HG02610 (cell line): ENCODE results near the gene SEC14L2.
"Not testable (repeated sequence)": the region's sequence is repeated elsewhere in the genome, so short reads cannot be mapped to it uniquely, and the experiment has no call there.

Experiments
- ATAC-seq: cut with Tn5 transposase; IDR thresholded peaks from one replicate; pipeline ENCODE4 v1.9.1; 2021; ENCODE audit warnings: mild to moderate bottlenecking, moderate library complexity; ENCODE audit not compliant: unreplicated experiment

Gene SEC14L2

DNA sequence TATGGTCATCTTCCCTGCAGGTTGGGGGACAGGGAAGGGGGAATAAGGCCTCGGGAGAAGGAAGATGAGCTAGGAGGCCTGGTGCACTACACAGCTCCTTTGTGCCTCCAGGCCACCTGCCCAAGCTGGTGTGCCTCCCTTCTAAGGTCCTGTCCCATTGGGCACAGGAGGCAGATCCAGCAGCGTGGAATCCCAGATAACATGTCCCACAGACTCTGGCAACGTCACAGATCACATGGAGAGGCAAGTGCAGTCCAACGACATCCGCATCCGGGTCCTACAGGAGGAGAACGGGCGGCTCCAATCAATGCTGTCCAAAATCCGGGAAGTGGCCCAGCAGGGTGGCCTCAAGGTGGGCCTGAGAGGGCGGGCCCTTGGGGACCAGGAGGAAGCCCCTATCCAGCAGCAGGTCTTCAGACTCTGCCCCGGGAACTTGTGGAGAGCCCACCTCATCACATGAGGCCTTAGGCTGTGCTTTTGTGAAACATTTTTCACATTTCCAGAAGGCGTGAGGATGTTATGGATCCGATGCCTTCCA is 21.4 kb upstream of the SEC14L2 start:
- ATAC-seq, result no peak

DNA sequence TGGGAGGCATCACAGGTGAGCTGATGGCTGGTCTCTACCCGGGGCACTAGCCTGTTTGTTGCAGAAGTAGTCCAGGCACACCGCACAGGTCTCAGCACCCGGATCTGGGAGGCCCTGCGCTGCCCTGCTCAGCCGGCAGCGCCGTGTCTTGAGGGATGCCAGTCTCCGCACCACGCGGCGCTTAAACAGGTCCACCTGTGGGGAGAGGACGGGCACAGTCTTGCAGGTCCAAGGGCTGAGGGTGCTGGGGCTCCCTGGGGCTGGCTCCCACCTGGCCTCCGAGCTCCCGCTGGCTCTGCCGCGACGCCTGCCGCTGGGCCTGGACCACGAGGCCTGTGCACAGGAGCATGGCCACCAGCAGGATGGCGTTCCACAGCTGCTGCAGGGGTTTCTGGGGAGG is 16.8 kb upstream of the SEC14L2 start:
- ATAC-seq, result no peak

DNA sequence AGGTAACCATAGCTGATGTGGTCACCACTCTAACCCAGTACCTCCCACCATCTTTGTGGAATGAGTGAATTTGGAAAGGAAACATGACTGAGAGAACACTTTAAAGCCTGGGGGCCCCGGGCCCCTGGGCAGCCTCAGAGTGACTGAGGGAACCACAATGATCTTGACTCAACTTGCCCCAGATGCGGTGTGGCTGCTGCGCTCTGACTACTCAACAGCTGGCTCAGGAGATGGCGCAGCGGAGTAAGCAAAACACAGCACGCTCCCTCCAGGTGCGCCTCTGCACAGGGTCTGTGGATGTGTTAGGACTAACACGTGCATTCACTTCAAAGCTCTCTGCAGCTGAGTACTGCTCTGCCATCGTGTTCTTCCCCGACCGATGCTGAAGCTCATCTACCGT is 15.6 kb upstream of the SEC14L2 start:
- no peak for ATAC-seq

DNA sequence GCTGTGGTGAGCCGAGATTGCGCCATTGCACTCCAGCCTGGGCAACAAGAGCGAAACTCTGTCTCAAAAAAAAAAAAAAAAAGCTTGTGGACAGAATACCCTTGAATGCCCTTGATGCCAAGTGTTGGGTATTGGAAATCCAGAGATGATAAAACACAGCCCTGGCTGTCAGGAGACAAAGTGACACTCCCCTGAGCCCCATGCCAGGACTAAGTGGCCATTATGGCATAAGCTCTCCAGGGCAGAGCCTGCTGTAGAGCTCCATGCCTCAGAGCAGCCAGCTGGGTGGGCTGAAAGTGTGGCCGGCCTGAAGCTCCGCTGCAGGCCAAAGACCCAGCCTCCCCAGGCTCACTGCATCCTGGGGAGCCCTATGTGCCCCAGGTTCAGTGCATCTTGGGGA is 14.5 kb upstream of the SEC14L2 start:
- ATAC-seq, result no peak

DNA sequence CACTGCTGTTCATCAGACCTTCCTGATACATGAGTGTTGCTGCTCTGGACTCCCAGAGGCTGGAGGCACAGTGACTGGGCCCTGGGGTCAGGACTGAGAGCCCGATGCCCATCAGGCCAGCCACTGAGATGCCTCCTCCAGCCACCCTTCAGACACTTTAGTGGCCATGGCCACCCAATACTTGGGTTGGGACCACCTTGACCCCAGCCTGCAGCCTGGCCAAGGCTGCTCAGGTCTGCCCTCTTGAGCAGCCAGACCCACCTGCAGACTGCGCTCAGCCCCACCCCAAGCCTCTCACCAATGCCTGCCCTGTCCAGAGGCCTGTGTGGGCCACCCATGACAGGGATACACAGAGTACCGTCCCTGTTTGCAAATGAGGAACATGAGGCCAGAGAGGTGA is 13.8 kb upstream of the SEC14L2 start:
- no peak for ATAC-seq

DNA sequence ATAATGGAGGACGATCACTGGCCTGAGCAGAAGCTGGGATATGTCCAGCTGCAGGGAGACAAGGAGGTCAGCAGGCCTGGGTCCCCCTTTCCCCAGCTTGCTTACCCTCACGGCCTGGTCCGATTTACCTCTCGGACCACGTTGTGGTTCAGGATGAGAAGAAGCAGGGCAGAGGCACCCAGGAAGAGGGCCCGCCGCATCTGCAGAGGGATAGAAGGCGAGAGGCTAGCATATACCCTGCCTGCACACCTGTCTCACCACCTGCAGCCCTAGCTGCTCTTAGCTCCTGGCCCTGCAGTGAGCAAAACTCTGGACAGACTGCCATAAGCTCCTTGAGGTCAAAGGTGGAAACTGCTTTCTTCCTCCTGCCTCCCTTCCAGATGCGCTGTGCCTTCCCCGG is 10.9 kb upstream of the SEC14L2 start:
- ATAC-seq, result no peak

DNA sequence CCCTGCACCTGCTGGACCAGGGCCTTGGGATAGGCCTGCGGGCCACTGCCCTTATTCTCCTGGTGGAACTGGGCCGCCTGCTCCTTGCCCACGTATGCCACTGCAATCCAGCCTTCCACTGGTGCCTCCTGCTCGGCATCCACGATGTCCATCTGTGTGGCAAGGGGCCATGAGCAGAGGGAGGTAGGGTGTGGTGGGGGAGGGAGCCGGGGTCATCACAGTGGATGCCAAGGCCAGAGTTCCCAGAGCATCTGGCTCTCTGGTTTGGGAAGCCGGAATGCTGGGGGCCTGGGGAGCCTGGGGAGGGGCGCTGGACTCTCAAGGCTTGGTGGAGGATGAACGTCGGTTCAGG is 10.2 kb upstream of the SEC14L2 start:
- ATAC-seq, result no peak

DNA sequence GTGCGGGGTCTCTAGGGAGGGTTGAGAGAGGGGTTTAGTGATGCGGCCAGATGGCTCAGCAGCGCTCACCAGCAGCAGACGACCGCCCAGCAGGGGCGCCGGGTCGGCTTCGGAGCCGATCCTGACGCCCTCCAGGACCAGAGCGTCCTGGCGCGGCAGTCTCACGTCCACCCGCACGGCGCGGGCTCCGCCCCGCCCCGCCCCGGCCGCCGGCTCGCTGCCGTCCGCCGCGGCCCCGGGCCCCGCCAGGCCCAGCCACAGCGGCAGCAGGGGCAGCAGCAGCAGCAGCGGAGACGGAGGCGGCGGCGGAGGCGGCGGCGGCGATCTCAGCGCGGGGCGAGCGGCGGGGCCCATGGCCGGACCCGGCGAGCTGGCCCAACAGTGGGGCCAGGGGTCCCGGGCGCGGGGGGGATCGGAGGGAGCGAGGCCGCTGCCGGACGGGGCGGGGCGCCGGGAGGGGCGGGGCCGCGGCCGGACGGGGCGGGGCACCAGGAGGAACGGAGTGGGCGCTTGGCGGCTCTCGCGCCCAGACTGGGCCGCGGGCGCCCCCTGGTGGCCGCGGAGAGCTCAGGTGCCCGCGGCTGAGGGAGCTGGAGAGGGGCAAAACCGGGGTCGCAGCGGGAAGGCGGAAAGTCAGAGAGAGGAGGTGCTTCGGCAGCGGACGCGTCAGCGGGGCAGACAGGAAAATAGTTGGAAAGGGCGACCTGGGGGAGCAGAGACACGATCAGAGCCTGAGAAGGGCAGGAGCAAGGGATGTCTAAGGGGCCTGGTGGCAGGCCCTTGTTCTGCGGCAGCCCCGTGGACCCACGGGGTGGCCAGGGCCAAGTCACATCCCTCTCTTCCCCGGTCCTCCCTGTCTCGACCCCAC is 9.6 kb upstream of the SEC14L2 start, which contains the start of gene RNF215:
TSS of gene RNF215 (minus strand) at position 452 of the 868 bp plus-strand sequence. CDS start at position 354, 98 bp downstream.
- peak; percentile 61 for ATAC-seq

DNA sequence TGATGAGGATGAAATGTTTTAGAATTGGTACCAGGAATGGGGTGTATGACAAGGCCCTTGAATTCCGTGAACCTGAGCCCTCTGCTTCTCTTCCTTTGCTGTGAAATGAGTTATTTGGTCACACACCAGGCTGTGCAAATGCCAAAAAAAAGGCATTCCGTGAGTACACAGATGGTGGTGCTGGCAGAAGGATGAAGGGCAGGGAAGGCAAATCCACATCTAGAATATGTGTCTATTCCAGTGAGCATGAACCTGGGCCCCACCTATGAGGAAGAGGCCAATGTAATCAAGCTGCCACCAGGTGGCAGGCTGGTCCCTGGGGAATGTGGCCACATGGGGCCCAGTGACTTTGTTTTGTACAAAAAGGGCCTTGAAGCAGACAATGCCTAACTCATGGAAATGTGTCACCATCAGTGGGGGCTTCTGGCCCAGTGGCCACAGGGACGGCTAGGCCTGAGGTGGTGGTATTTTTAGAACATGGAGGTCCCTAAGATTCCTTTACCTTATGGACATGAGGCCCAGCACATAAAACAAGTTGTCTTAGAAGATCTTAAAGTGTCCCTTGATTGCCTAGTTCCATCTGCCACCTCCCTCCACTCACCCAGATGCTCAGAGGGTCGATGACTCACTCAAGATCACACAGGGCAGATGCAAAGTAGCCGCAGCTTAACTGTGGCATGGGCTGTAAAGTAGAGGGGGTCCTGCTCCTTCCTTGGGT is 5.7 kb upstream of the SEC14L2 start:
- peak; percentile 40 for ATAC-seq

DNA sequence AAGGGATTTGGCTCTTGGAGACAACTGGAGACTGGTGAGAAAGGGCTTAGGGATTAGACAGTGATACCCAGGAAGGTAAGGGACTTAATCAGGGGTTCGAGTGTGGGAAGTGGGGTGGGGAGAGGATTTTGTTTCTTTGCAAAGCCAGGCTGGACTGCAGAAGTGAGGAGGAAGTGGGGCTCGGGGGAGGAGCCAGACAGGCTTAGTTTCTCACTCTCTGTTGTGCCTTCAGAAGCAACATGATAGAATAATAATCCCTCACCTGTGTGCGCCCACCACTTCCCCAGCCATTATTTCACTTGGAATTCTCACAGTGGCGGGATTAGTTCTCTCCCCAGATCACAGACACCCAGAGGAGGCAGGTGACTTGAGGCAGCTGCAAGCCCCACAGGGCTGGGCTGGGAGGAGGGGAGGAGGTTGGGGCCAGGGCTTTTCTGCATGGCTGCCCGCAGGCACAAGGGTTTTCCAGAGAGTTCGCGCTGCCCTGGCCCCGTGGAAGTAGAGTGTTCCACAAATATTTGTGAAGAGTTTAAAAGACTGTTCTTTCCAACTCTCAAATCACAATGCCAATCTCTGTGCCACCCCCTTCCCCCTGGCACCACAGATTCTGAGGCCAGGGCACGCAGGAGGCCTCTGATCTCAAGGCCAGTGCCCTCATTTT is 4.0 kb upstream of the SEC14L2 start:
- no peak for ATAC-seq

DNA sequence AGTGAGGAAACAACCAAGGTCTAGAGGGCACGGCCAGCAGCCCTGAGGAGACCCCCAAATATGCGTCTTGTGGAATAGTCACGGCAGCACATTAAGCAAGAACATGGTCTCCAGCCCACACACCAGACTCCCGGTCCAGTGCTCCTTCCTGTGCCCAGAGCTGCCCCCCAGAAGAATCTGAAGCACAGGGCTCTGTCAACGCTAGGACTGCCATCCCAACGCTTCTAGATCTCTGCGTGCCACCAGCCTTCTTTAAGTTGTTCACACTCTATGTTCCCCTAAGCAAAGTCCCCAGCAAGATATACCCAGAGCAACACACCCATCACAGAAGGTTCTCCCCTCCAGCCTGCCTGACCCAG is 3.5 kb upstream of the SEC14L2 start:
- no peak for ATAC-seq

DNA sequence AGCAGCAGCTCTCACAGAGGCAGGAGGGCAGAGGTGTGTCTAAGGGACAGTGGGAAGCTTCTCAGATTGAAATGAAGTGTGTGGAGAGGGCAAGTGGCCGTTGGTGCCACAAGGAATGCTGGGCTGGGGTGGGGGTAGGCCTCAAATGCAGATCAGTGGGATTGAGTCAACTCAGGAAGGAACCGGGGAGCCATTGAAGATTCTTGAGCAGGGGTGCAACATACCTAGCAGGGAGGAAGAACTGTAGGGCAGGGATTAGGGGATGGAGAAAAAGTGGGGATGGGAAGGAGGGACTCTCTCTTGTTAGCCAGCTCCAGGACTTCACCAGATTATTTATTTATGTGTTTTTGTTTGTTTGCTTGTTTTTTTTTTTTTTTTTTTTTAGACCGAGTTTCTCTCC is 2.9 kb upstream of the SEC14L2 start:
- no peak for ATAC-seq

DNA sequence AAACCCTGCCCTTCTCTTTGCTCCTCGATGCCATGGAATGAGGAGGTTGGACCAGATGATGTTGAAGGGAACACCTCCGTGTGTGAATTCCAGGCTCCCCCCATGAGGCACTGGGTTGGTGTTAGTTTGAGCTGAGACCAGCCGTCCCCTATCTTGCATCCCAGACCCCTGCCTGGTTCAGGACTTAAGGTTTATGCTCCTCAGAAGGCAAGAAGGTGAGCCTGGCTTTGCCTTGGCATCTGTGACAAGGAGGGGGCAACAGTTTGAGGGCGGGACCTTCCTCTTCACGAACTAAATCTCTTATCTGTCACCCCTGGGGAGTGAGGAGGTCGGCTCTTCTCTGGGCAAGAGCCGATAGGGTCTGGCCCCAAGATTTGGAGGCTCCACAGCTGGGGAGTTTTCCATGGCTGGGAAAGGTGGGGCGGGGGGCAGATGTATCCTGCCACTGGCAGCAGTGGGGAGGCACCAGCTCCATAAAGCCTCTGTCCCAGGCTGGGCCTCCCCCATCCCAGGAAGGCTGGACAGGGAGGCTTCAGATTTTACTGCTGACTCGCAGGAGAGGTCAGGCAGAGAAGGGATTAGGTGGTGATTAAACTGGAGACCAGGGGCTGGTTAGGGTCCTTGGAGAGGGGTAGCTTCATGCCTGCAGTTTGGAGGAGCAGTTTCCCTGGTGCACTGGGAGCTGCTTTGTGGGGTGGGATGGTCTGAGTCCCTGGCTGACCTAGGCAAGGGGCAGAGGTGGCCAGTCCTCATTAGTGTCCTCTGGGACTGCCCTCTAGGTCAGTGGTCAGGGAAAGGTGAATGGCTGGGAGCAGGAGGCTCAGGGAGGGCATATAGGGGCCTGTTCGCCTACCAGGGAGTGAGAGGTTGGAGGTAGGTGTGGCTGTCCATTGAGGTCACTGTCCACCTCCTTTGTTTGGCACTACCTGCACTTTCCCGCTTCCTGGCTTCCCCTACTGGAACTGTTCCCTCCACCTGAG is 1.1 kb downstream of the SEC14L2 start:
- no peak for ATAC-seq

DNA sequence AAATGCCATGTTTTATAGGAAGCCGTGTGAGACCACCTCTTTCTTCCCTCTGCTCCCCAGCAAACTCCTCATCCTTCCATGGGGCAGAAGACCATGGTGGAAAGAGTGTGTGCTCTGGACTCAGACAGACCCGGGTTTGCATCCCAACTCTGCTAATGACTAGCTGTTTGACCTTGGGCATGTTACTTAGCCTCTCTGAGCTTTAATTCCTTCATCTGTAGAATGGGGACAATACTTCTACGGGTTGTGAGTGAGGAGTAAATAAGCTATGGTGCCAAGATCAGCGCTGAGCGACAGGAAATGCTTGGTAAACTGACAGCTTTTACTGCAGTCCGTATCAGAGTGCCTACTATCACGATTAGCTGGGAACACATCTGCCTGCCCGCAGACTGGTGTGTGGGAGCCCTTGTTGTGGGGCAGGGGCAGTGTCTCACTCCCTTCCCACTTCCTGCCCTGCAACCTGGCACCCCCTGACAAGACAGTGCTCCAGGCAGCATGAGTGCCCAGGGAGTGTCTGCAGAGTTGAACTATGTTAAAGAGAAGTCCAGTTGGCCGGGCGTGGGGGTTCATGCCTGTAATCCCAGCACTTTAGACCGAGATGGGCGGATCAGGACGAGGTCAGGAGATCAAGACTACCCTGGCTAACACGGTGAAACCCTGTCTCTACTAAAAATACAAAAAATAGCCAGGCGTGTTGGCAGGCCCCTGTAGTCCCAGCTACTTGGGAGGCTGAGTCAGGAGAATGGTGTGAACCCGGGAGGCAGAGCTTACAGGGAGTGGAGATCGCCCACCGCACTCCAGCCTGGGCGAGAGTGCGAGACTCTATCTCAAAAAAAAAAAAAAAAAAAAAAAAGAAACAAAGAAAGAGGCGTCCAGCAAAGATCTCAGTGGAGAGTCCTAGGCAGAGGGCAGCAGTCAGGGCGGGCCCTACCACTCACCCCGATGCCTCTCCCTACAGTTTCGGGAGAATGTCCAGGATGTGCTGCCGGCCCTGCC is 2.2 kb downstream of the SEC14L2 start:
- no peak for ATAC-seq

DNA sequence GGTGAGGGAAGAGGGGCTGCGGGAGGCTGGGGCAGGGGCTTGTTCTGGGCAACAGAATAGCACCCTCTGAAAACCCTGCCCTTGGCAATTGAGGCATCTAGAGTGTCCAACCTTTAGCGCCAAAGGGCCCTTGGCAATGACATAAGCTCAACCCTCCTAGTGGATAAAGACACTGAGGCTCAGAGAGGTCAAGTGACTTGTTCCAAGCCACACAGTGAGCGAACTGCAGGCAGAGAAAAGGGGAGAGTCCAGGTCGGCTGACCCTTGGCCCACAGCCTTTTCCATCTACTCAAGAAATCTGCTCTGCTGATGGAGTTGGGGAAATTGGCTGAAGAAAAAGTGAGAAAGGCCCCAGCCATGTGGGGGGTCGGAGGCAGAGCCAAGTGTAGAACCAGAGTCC is 2.9 kb downstream of the SEC14L2 start:
- no peak for ATAC-seq

DNA sequence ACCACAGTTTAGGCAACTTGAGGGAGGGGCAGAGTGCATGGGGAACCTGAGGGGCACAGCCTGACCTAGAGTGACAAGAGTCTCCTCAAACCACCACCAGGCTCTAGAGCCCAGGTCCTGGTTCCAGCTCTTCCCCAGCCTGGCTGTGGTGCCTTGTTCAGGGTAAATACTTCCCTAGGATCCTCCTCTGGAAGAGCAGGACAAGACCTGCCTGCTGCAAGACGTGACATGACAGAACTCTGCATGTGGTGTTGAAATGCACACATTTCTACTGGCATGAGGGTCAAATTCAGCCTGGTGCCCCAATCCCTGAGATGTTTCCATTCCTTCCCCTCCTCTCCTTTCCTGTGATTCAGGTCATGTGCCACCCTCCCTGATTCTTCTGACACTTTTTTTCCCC is 3.3 kb downstream of the SEC14L2 start:
- no peak for ATAC-seq

DNA sequence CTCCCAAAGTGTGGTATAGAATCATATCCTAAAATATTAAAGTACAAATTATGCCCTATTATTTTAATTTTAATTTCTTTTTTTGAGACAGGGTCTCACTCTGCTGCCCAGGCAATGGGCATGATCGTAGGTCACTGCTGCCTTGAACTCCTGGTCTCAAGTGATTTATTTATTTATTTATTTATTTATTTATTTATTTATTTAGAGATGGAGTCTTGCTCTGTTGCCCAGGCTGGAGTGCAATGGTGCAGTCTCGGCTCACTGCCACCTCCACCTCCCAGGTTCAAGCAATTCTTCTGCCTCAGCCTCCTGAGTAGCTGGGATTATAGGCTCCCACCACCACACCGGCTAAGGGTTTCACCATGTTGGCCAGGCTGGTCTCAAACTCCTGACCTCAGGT is 4.2 kb downstream of the SEC14L2 start:
- not testable (repeated sequence) for ATAC-seq

DNA sequence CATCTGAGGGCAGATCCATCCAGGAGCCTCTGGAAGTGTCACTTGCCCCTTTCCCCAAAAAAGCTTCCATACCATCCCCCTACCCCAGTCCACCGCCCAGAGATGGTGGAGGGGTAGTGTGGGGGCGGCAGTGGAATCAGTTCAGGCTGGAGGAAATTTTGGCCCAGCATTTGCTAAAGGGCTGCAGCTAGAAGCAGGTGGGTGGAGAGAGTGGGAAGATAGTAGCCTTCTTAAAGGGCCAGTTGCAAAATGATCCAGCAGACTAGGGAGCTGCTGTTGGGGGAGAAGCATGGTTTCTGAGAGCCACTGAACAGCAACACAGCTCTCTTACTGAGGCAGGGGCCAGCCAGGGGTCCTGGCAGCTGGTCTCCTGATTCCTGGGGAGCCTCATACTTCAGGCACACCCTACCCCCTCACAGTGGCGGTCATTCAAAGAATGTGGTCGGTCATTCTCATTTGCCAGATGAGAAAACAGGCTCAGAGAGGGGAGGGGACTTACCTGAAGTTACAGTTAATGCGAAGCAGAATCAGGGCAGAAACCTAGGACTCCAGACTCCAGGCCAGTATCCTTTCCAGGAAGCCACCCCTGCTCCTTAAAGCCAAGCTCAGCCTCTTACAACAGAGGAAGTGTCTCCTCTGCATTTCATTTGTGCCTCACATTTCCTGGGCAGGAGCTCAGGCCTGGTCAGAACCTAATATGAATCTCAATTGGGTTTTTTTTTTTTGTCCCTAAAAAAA is 5.4 kb downstream of the SEC14L2 start:
- no peak for ATAC-seq

DNA sequence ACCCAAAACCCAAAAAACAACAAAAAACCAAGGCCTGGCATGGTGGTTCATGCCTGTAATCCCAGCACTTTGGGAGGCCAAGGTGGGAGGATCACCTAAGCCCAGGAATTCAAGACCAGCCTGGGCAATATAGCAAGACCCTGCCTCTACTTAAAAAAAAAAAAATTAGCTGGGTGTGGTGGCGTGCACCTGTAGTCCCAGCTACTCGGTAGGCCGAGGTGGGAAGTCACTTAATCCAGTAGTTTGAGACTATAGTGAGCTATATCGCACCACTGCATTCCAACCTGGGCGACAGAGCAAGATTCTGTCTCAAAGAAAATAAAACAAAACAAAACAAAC is 5.9 kb downstream of the SEC14L2 start:
- ATAC-seq, result not testable (repeated sequence)
